ENCODE measurements around the gene DEPDC1.
A peak's percentile ranks its signal among the peaks of the same experiment; 100 is the strongest.
"Not testable (repeated sequence)": the region's sequence is repeated elsewhere in the genome, so short reads cannot be mapped to it uniquely, and the experiment has no call there.

The DEPDC1 gene

GRCh38 chr1:68496680-68497357 is at the start of gene DEPDC1:
Gene DEPDC1 (minus strand): TSS chr1:68497082. CDS start chr1:68496999, 83 bp downstream.
- peak; percentile 50 for DNase-seq

- DNase-seq: no peak
Observed at GRCh38 chr1:68544651-68545050, 47.8 kb upstream of the DEPDC1 start.

GRCh38 chr1:68542586-68542985 is 45.7 kb upstream of the DEPDC1 start:
- DNase-seq: no peak

GRCh38 chr1:68538941-68539340 is 42.1 kb upstream of the DEPDC1 start:
- DNase-seq: no peak

GRCh38 chr1:68528243-68528642 is 31.4 kb upstream of the DEPDC1 start:
- no peak for DNase-seq

GRCh38 chr1:68525781-68526180 is 28.9 kb upstream of the DEPDC1 start:
- no peak for DNase-seq

- DNase-seq: no peak
Observed at GRCh38 chr1:68521286-68521685, 24.4 kb upstream of the DEPDC1 start.

- DNase-seq: no peak
Observed at GRCh38 chr1:68516066-68516465, 19.2 kb upstream of the DEPDC1 start.

GRCh38 chr1:68511254-68511653 is 14.4 kb upstream of the DEPDC1 start:
- DNase-seq: no peak

GRCh38 chr1:68506386-68506785 is 9.5 kb upstream of the DEPDC1 start:
- no peak for DNase-seq

- DNase-seq: no peak
Observed at GRCh38 chr1:68503085-68503484, 6.2 kb upstream of the DEPDC1 start.

- no peak for DNase-seq
Observed at GRCh38 chr1:68497358-68497698, 446 bp upstream of the DEPDC1 start.

GRCh38 chr1:68495968-68496679 is 758 bp downstream of the DEPDC1 start:
- no peak for DNase-seq

- no peak for DNase-seq
Observed at GRCh38 chr1:68495532-68495931, 1.4 kb downstream of the DEPDC1 start.

- DNase-seq: no peak
Observed at GRCh38 chr1:68493193-68493592, 3.7 kb downstream of the DEPDC1 start.

GRCh38 chr1:68492255-68492654 is 4.6 kb downstream of the DEPDC1 start:
- DNase-seq: not testable (repeated sequence)

GRCh38 chr1:68490046-68490651 is 6.7 kb downstream of the DEPDC1 start:
- no peak for DNase-seq

- no peak for DNase-seq
Observed at GRCh38 chr1:68485431-68486022, 11.4 kb downstream of the DEPDC1 start.

GRCh38 chr1:68484618-68485017 is 12.3 kb downstream of the DEPDC1 start:
- DNase-seq: no peak

GRCh38 chr1:68481041-68481440 is 15.8 kb downstream of the DEPDC1 start:
- DNase-seq: no peak

GRCh38 chr1:68479501-68479900 is 17.4 kb downstream of the DEPDC1 start:
- no peak for DNase-seq

GRCh38 chr1:68478662-68479061 is 18.2 kb downstream of the DEPDC1 start:
- DNase-seq: no peak

- DNase-seq: not testable (repeated sequence)
Observed at GRCh38 chr1:68476626-68477025, 20.3 kb downstream of the DEPDC1 start.

- no peak for DNase-seq
Observed at GRCh38 chr1:68473060-68473459, 23.8 kb downstream of the DEPDC1 start.

All from activated CD4-positive, alpha-beta T cell treated with anti-CD3 and anti-CD28 coated beads for 1 hour (primary cell).